Neuronal stem cell (in vitro differentiated cells): ENCODE data around the gene FSTL4.
A peak's percentile ranks its signal among the peaks of the same experiment; 100 is the strongest.

Source experiments
- DNase-seq: peaks from one replicate; pipeline ENCODE4 v3.0.0-alpha.2; 2013; ENCODE audit warnings: low spot score
- H2AFZ ChIP-seq: one replicate; pipeline ENCODE4 v1.6.1; 2013; ENCODE audit warnings: mild to moderate bottlenecking, low read length, inconsistent platforms
- H2AK5ac ChIP-seq: 2 replicates; pipeline ENCODE4 v1.6.1; 2013; ENCODE audit warnings: low read depth, mild to moderate bottlenecking, inconsistent platforms, low read length, moderate library complexity, mixed read lengths
- H2BK120ac ChIP-seq: 2 replicates; pipeline ENCODE4 v1.6.1; 2013; ENCODE audit warnings: low read depth, mild to moderate bottlenecking, inconsistent platforms, low read length, moderate library complexity, mixed read lengths
- H2BK12ac ChIP-seq: one replicate; pipeline ENCODE4 v1.6.1; 2013; ENCODE audit warnings: low read length, inconsistent platforms
- H2BK15ac ChIP-seq: 2 replicates; pipeline ENCODE4 v1.6.1; 2013; ENCODE audit warnings: mild to moderate bottlenecking, low read length, inconsistent platforms, mixed read lengths
- H2BK5ac ChIP-seq: one replicate; pipeline ENCODE4 v1.6.1; 2013; ENCODE audit warnings: inconsistent platforms, mild to moderate bottlenecking, low read length, moderate library complexity
- H3K14ac ChIP-seq: one replicate; pipeline ENCODE4 v1.6.1; 2013; ENCODE audit warnings: low read length, inconsistent platforms
- H3K18ac ChIP-seq: 2 replicates; pipeline ENCODE4 v1.6.1; 2013; ENCODE audit warnings: low read length, inconsistent platforms
- H3K23ac ChIP-seq: 2 replicates; pipeline ENCODE4 v1.6.1; 2013; ENCODE audit warnings: low read depth, mild to moderate bottlenecking, mixed read lengths, low read length, inconsistent platforms; ENCODE audit not compliant: poor library complexity
- H3K27ac ChIP-seq: replicated peaks from 3 replicates; pipeline ENCODE4 v1.5.1; 2013; ENCODE audit warnings: low read length, inconsistent platforms
- H3K27me3 ChIP-seq, 3 experiments: 2 replicates each; pipeline ENCODE4 v1.6.1; 2013; ENCODE audit warnings: low read length in 3 of 3, mild to moderate bottlenecking in 2 of 3, inconsistent platforms in 1 of 3, low read depth in 1 of 3, mixed read lengths in 1 of 3, moderate library complexity in 1 of 3; ENCODE audit not compliant: control insufficient read depth in 3 of 3, insufficient read depth in 3 of 3
- H3K36me3 ChIP-seq, 2 donors: replicated peaks in 1 of 2; 2 replicates each; pipeline ENCODE4 v1.6.1; 2013; ENCODE audit warnings: low read length in 2 of 2; ENCODE audit not compliant: control insufficient read depth in 2 of 2, insufficient read depth in 2 of 2
- H3K4ac ChIP-seq: 2 replicates; pipeline ENCODE4 v1.6.1; 2013; ENCODE audit warnings: inconsistent platforms, mild to moderate bottlenecking, low read length, moderate library complexity
- H3K4me1 ChIP-seq, 2 donors: 1 replicate in 1 of 2; 2 replicates in 1 of 2; pipeline ENCODE4 v1.6.1; 2013; ENCODE audit warnings: low read length in 2 of 2, low read depth in 1 of 2; ENCODE audit not compliant: control insufficient read depth in 2 of 2, insufficient read depth in 1 of 2
- H3K4me2 ChIP-seq: one replicate; pipeline ENCODE4 v1.6.1; 2013; ENCODE audit warnings: mild to moderate bottlenecking, low read length, inconsistent platforms; ENCODE audit not compliant: insufficient read depth, poor library complexity, severe bottlenecking
- H3K4me3 ChIP-seq, 2 donors: 2 replicates each; pipeline ENCODE4 v1.5.1; 2013; ENCODE audit warnings: low read length in 2 of 2, mild to moderate bottlenecking in 2 of 2, inconsistent platforms in 1 of 2, moderate library complexity in 1 of 2
- H3K79me1 ChIP-seq: one replicate; pipeline ENCODE4 v1.6.1; 2013; ENCODE audit warnings: low read depth, mild to moderate bottlenecking, inconsistent platforms, low read length, moderate library complexity
- H3K9ac ChIP-seq: one replicate; pipeline ENCODE4 v1.6.1; 2013; ENCODE audit warnings: mild to moderate bottlenecking, low read depth, low read length, inconsistent platforms; ENCODE audit not compliant: poor library complexity
- H3K9me3 ChIP-seq, 2 donors: replicated peaks in 1 of 2; 2 replicates each; pipeline versions ENCODE3 to v1.6.1; 2013; ENCODE audit warnings: low read length in 2 of 2, mild to moderate bottlenecking in 2 of 2, inconsistent platforms in 1 of 2, low read depth in 1 of 2, mixed read lengths in 1 of 2, moderate library complexity in 1 of 2; ENCODE audit not compliant: control insufficient read depth in 2 of 2, insufficient read depth in 1 of 2
- H4K8ac ChIP-seq: one replicate; pipeline ENCODE4 v1.6.1; 2013; ENCODE audit warnings: low read depth, mild to moderate bottlenecking, inconsistent platforms, low read length, moderate library complexity
- H4K91ac ChIP-seq: one replicate; pipeline ENCODE4 v1.6.1; 2013; ENCODE audit warnings: low read length, low read depth, mild to moderate bottlenecking, inconsistent platforms; ENCODE audit not compliant: poor library complexity
- WGBS, 2 donors: extraction: QIAGEN DNeasy Blood & Tissue Kit; methylation state at CpG; one replicate each; pipeline ENCODE4 v1.1.7; 2013; ENCODE audit warnings: missing lambda C conversion rate in 2 of 2, mixed read lengths in 1 of 2; ENCODE audit not compliant: insufficient read length in 2 of 2, insufficient replicate concordance in 1 of 2; ENCODE audit errors: extremely low coverage in 2 of 2; 5-methylcytosine and 5-hydroxymethylcytosine counted together

Gene FSTL4

GRCh38 chr5:133406977-133407632, 205.2 kb downstream of the FSTL4 start:
- Histone ChIP-seq H2BK120ac (no peak overlapping the region), H3K27me3 (peaks cover 0 to 6% (median 0%) of the 10 kb centered on the region in 3 experiments), H4K91ac (no peak overlapping the region), H2BK12ac (no peak overlapping the region), H3K14ac (no peak overlapping the region), H3K23ac (no peak overlapping the region), H2AFZ (no peak overlapping the region), H3K4me1 (peaks cover 0 to 5% of the 10 kb centered on the region in 2 donors), H3K36me3 (no peaks in the 10 kb centered on the region), H3K4ac (no peak overlapping the region), H3K27ac (no peak overlapping the region), H4K8ac (no peak overlapping the region), H3K4me2 (no peak overlapping the region), H3K9ac (no peak overlapping the region), H2AK5ac (no peak overlapping the region), H3K18ac (no peak overlapping the region), H3K79me1 (no peaks in the 10 kb centered on the region), H2BK15ac (no peak overlapping the region), H3K9me3 (no peaks in the 10 kb centered on the region), H3K4me3 (no peak overlapping the region), H2BK5ac (no peak overlapping the region)
- DNase-seq, result no peak
- no CpG with 5 or more reads among the region's 1 CpG for WGBS, 2 donors

- Histone ChIP-seq H4K91ac (no peak overlapping the region), H3K4me3 (no peak overlapping the region), H2BK120ac (no peak overlapping the region), H2AK5ac (peak overlapping the region; percentile 12), H3K4me1 (peaks cover 0 to 7% of the 10 kb centered on the region in 2 donors), H2BK12ac (no peak overlapping the region), H3K79me1 (no peaks in the 10 kb centered on the region), H2AFZ (no peak overlapping the region), H3K9ac (no peak overlapping the region), H3K18ac (no peak overlapping the region), H3K9me3 (no peaks in the 10 kb centered on the region), H3K27ac (no peak overlapping the region), H3K4ac (no peak overlapping the region), H3K27me3 (peaks cover 0 to 6% (median 0%) of the 10 kb centered on the region in 3 experiments), H2BK5ac (no peak overlapping the region), H3K23ac (no peak overlapping the region), H3K4me2 (no peak overlapping the region), H3K14ac (no peak overlapping the region), H3K36me3 (no peaks in the 10 kb centered on the region), H2BK15ac (no peak overlapping the region), H4K8ac (no peak overlapping the region)
- no CpG with 5 or more reads among the region's 4 CpGs for WGBS, 2 donors
- no peak for DNase-seq
Observed at GRCh38 chr5:133406208-133406976, 205.9 kb downstream of the FSTL4 start.

GRCh38 chr5:133405275-133406034, 206.9 kb downstream of the FSTL4 start:
- Histone ChIP-seq H3K18ac (no peak overlapping the region), H3K4me1 (peaks cover 0 to 15% of the 10 kb centered on the region in 2 donors), H3K4ac (no peak overlapping the region), H3K79me1 (no peaks in the 10 kb centered on the region), H3K14ac (no peak overlapping the region), H3K4me3 (no peak overlapping the region), H3K27me3 (peaks cover 0 to 2% (median 0%) of the 10 kb centered on the region in 3 experiments), H2BK120ac (no peak overlapping the region), H3K4me2 (no peak overlapping the region), H3K9ac (no peak overlapping the region), H4K91ac (no peak overlapping the region), H3K27ac (no peak overlapping the region), H2BK15ac (peak overlapping the region; percentile 33), H2AFZ (no peak overlapping the region), H2AK5ac (peak overlapping the region; percentile 12), H2BK12ac (no peak overlapping the region), H2BK5ac (no peak overlapping the region), H3K36me3 (no peaks in the 10 kb centered on the region), H3K9me3 (no peaks in the 10 kb centered on the region), H3K23ac (peak overlapping the region; percentile 17), H4K8ac (no peak overlapping the region)
- DNase-seq, result no peak
- no CpG with 5 or more reads among the region's 17 CpGs for WGBS, 2 donors

- Histone ChIP-seq H4K91ac (no peak overlapping the region), H2BK5ac (no peak overlapping the region), H3K27me3 (peaks cover 0 to 2% (median 0%) of the 10 kb centered on the region in 3 experiments), H2BK15ac (peak overlapping the region; percentile 33), H3K4me3 (no peak overlapping the region), H3K4me1 (peaks cover 0 to 15% of the 10 kb centered on the region in 2 donors), H3K14ac (no peak overlapping the region), H3K27ac (no peak overlapping the region), H3K79me1 (no peaks in the 10 kb centered on the region), H2AK5ac (peak overlapping the region; percentile 12), H3K36me3 (no peaks in the 10 kb centered on the region), H3K9me3 (no peaks in the 10 kb centered on the region), H3K23ac (no peak overlapping the region), H2BK12ac (no peak overlapping the region), H3K9ac (no peak overlapping the region), H2AFZ (no peak overlapping the region), H3K4me2 (no peak overlapping the region), H2BK120ac (no peak overlapping the region), H3K4ac (no peak overlapping the region), H4K8ac (no peak overlapping the region), H3K18ac (no peak overlapping the region)
- no peak for DNase-seq
- no CpG with 5 or more reads among the region's 7 CpGs for WGBS, 2 donors
Observed at GRCh38 chr5:133404724-133405123, 207.6 kb downstream of the FSTL4 start.
